Activated CD4-positive, alpha-beta T cell treated with anti-CD3 and anti-CD28 coated beads for 36 hours (primary cell): ENCODE data around the gene CFAP73. TPM values are rescaled to one million over a fixed set of nuclear protein-coding genes. Genes with fewer than 3 reads are reported as not detected.
"Not testable (repeated sequence)": the region's sequence is repeated elsewhere in the genome, so short reads cannot be mapped to it uniquely, and the experiment has no call there.

Source experiments
- ATAC-seq: fragments of 200-7000 bp; cut with Tn5 transposase; one replicate; pipeline ENCODE4 v1.10.0; 2021; ENCODE audit warnings: mild to moderate bottlenecking, moderate library complexity
- CTCF ChIA-PET: fragments of 350-600 bp; sonication (Branson Sonifier 250); formaldehyde crosslinking; loops from one replicate; lab custom pipeline; 2021; ENCODE audit warnings: antibody characterized with exemption; lab: Charles Lee
- POLR2A ChIA-PET: fragments of 350-600 bp; sonication (Branson Sonifier 250); formaldehyde crosslinking; loops from one replicate; lab custom pipeline; 2021; ENCODE audit warnings: antibody characterized with exemption, inconsistent platforms; lab: Charles Lee
- DNase-seq: peaks from one replicate; pipeline ENCODE4 v3.0.0-alpha.2; 2020
- H3K27ac Mint-ChIP-seq: one replicate; pipeline ENCODE4 v1.8.0; 2021; ENCODE audit warnings: mixed read lengths
- H3K27me3 Mint-ChIP-seq: one replicate; pipeline ENCODE4 v1.8.0; 2021; ENCODE audit warnings: mixed read lengths
- H3K36me3 Mint-ChIP-seq: one replicate; pipeline ENCODE4 v1.8.0; 2021; ENCODE audit warnings: low read depth, mixed read lengths
- H3K4me1 Mint-ChIP-seq: one replicate; pipeline ENCODE4 v1.8.0; 2021; ENCODE audit warnings: mixed read lengths
- H3K4me3 Mint-ChIP-seq: one replicate; pipeline ENCODE4 v1.8.0; 2021; ENCODE audit warnings: mild to moderate bottlenecking, moderate library complexity, mixed read lengths
- H3K9me3 Mint-ChIP-seq: one replicate; pipeline ENCODE4 v1.8.0; 2021; ENCODE audit warnings: low read depth, mixed read lengths
- intact Hi-C, 2 experiments: fragments of 100-400 bp; cut with DNase I in 1 of 2; cut with micrococcal nuclease in 1 of 2; formaldehyde crosslinking; loops; one replicate each; pipeline versions ENCODE4 v1.14.2 to v1.15.1; 2022 to 2024; cut with DNase I, micrococcal nuclease
- microRNA-seq: library from miRNA; unstranded; fragments of <30 nt; microRNA quantifications from one replicate; pipeline ENCODE4 v1.2.0, GENCODE V29; 2021; ENCODE audit warnings: borderline replicate concordance
- total RNA-seq, 2 experiments: library from RNA; stranded (reverse); gene quantifications; one replicate each; pipeline ENCODE4 v1.2.3, GENCODE V29; 2021

The CFAP73 gene
- total RNA-seq, 2 experiments from 2014 or later = 0.86 to 1.1 TPM

- ChIA-PET POLR2A (no interaction called here), CTCF (interaction anchor here (0.6 to 1.6 kb wide), 3 partner anchors 12 to 172 kb away, joined by 3 to 4 read pairs (median 3); no protein-coding TSS in a partner anchor)
- intact Hi-C loops = no loop called here
- Mint-ChIP-seq H3K27me3 (no peaks in the 10 kb centered on the region), H3K36me3 (peaks cover 3% of the 10 kb centered on the region), H3K4me3 (no peak overlapping the region), H3K27ac (no peak overlapping the region), H3K9me3 (no peaks in the 10 kb centered on the region), H3K4me1 (peaks cover 31% of the 10 kb centered on the region)
- ATAC-seq (no peak), DNase-seq (no peak)
These were observed 54.6 kb downstream of the CFAP73 start for GRCh38 chr12:113203852-113204760.

- H3K4me1 Mint-ChIP-seq = peaks cover 38% of the 10 kb centered on the region
- ATAC-seq (no peak), DNase-seq (no peak)
- intact Hi-C loops = loop anchor here in 1 of 2 experiments (5.0 kb wide), 1 partner anchor 57 kb away; no protein-coding TSS in a partner anchor
- no peak overlapping the region for H3K4me3 Mint-ChIP-seq
- H3K36me3 Mint-ChIP-seq = peaks cover 3% of the 10 kb centered on the region
- H3K27me3 Mint-ChIP-seq = no peaks in the 10 kb centered on the region
- H3K27ac Mint-ChIP-seq = no peak overlapping the region
- POLR2A ChIA-PET = interaction anchor here (0.6 kb wide), 1 partner anchor 14 kb away, joined by 3 read pairs; no protein-coding TSS in a partner anchor
- CTCF ChIA-PET = interaction anchor here (0.6 to 0.7 kb wide), 3 partner anchors 29 to 173 kb away, joined by 3 to 4 read pairs (median 4); no protein-coding TSS in a partner anchor
- H3K9me3 Mint-ChIP-seq = no peaks in the 10 kb centered on the region
These were observed 55.3 kb downstream of the CFAP73 start for GRCh38 chr12:113204804-113205203.

GRCh38 chr12:113206802-113207201 lies 57.3 kb downstream of the CFAP73 start:
- intact Hi-C loops = loop anchor here in 1 of 2 experiments (5.0 kb wide), 1 partner anchor 55 kb away; no protein-coding TSS in a partner anchor
- Mint-ChIP-seq H3K27ac (peak overlapping the region; percentile 77), H3K4me1 (peaks cover 54% of the 10 kb centered on the region)
- POLR2A ChIA-PET, ATAC-seq, H3K9me3 Mint-ChIP-seq, H3K4me3 Mint-ChIP-seq, H3K36me3 Mint-ChIP-seq, DNase-seq, H3K27me3 Mint-ChIP-seq: not testable (repeated sequence)
- CTCF ChIA-PET = interaction anchor here (0.7 to 2.5 kb wide), 3 partner anchors 10 to 19 kb away, joined by 3 to 10 read pairs (median 4); no protein-coding TSS in a partner anchor

- ChIA-PET POLR2A (interaction anchor here (0.8 to 1.9 kb wide), 3 partner anchors 14 to 26 kb away, joined by 4 to 8 read pairs (median 7); partner anchors contain the start of genes RITA1 and TPCN1), CTCF (interaction anchor here (0.6 to 2.5 kb wide), 6 partner anchors 11 to 21 kb away, joined by 3 to 10 read pairs (median 3); partner anchors contain the start of gene TPCN1)
- Mint-ChIP-seq H3K4me3 (peak overlapping the region; percentile 31), H3K27me3 (no peaks in the 10 kb centered on the region), H3K27ac (peak overlapping the region; percentile 95), H3K9me3 (no peaks in the 10 kb centered on the region), H3K4me1 (peaks cover 54% of the 10 kb centered on the region), H3K36me3 (peaks cover 3% of the 10 kb centered on the region)
- ATAC-seq = peak; percentile 11
- intact Hi-C loops = loop anchor here (1.0 to 5.0 kb wide), 5 partner anchors 14 to 55 kb away; partner anchors contain the start of genes TPCN1 (in 2 of the 2), DDX54 (in 1 of the 2) and RITA1 (in 1 of the 2)
- peak; percentile 38 for DNase-seq
These were observed 58.1 kb downstream of the CFAP73 start for GRCh38 chr12:113207613-113208040.

GRCh38 chr12:113208041-113208934 lies 58.8 kb downstream of the CFAP73 start:
- peak; percentile 86 for ATAC-seq
- peak overlapping the region; percentile 45 for H3K4me3 Mint-ChIP-seq
- H3K9me3 Mint-ChIP-seq = no peaks in the 10 kb centered on the region
- H3K36me3 Mint-ChIP-seq = peaks cover 3% of the 10 kb centered on the region
- no peaks in the 10 kb centered on the region for H3K27me3 Mint-ChIP-seq
- H3K4me1 Mint-ChIP-seq = peaks cover 54% of the 10 kb centered on the region
- peak; percentile 85 for DNase-seq
- intact Hi-C loops = loop anchor here (1.0 to 5.0 kb wide), 5 partner anchors 13 to 54 kb away; partner anchors contain the start of genes TPCN1 (in 2 of the 2), DDX54 (in 1 of the 2) and RITA1 (in 1 of the 2)
- CTCF ChIA-PET = interaction anchor here (0.6 to 2.5 kb wide), 7 partner anchors 10 to 21 kb away, joined by 3 to 10 read pairs (median 3); partner anchors contain the start of gene TPCN1
- peak overlapping the region; percentile 95 for H3K27ac Mint-ChIP-seq
- POLR2A ChIA-PET = interaction anchor here (0.8 to 1.9 kb wide), 3 partner anchors 13 to 26 kb away, joined by 4 to 8 read pairs (median 7); partner anchors contain the start of genes RITA1 and TPCN1

Small RNA genes within 50 kb of the gene (microRNA-seq; reads per million reads assigned to microRNA genes)
- 1.4 reads per million for gene MIR7106

Other genes starting within 250 kb of the CFAP73 start
- 10 to 100 TPM; 50.5 to 52.8 TPM for gene OAS1, start 242.8 kb upstream of the CFAP73 start, total RNA-seq
- gene OAS3, start 211.2 kb upstream of the CFAP73 start, total RNA-seq = 10 to 100 TPM; 32.1 to 35.3 TPM
- 100 to 1,000 TPM; 148 to 278 TPM for gene OAS2, start 171.2 kb upstream of the CFAP73 start, total RNA-seq
- gene DTX1, start 93.0 kb upstream of the CFAP73 start, total RNA-seq = 10 to 100 TPM; 12.0 to 12.9 TPM
- 10 to 100 TPM in 1 of 2 experiments, 1 to 10 TPM in 1; 9.0 to 10.6 TPM for gene RASAL1, start 14.0 kb upstream of the CFAP73 start, total RNA-seq
- 100 to 1,000 TPM; 118 to 132 TPM for gene DDX54, start 35.8 kb downstream of the CFAP73 start, total RNA-seq
- gene RITA1, start 36.0 kb downstream of the CFAP73 start, total RNA-seq = 10 to 100 TPM; 23.4 to 25.7 TPM
- 10 to 100 TPM; 35.5 to 37.0 TPM for gene TPCN1, start 71.7 kb downstream of the CFAP73 start, total RNA-seq
- 10 to 100 TPM; 17.9 to 19.4 TPM for gene SLC8B1, start 185.4 kb downstream of the CFAP73 start, total RNA-seq
- 10 to 100 TPM; 13.7 to 17.3 TPM for gene PLBD2, start 208.9 kb downstream of the CFAP73 start, total RNA-seq